Activated CD4-positive, alpha-beta T cell treated with anti-CD3 and anti-CD28 coated beads for 36 hours (primary cell): Measurements from ENCODE around the gene HBEGF. TPM values are rescaled to one million over a fixed set of nuclear protein-coding genes. Genes with fewer than 3 reads are reported as not detected.
A peak's percentile ranks its signal among the peaks of the same experiment; 100 is the strongest.

Source experiments
- ATAC-seq: fragments of 200-7000 bp; cut with Tn5 transposase; one replicate; pipeline ENCODE4 v1.10.0; 2021; ENCODE audit warnings: mild to moderate bottlenecking, moderate library complexity
- CTCF ChIA-PET: fragments of 350-600 bp; sonication (Branson Sonifier 250); formaldehyde crosslinking; loops from one replicate; lab custom pipeline; 2021; ENCODE audit warnings: antibody characterized with exemption; lab: Charles Lee
- POLR2A ChIA-PET: fragments of 350-600 bp; sonication (Branson Sonifier 250); formaldehyde crosslinking; loops from one replicate; lab custom pipeline; 2021; ENCODE audit warnings: antibody characterized with exemption, inconsistent platforms; lab: Charles Lee
- DNase-seq: peaks from one replicate; pipeline ENCODE4 v3.0.0-alpha.2; 2020
- H3K27ac Mint-ChIP-seq: one replicate; pipeline ENCODE4 v1.8.0; 2021; ENCODE audit warnings: mixed read lengths
- H3K27me3 Mint-ChIP-seq: one replicate; pipeline ENCODE4 v1.8.0; 2021; ENCODE audit warnings: mixed read lengths
- H3K36me3 Mint-ChIP-seq: one replicate; pipeline ENCODE4 v1.8.0; 2021; ENCODE audit warnings: low read depth, mixed read lengths
- H3K4me1 Mint-ChIP-seq: one replicate; pipeline ENCODE4 v1.8.0; 2021; ENCODE audit warnings: mixed read lengths
- H3K4me3 Mint-ChIP-seq: one replicate; pipeline ENCODE4 v1.8.0; 2021; ENCODE audit warnings: mild to moderate bottlenecking, moderate library complexity, mixed read lengths
- H3K9me3 Mint-ChIP-seq: one replicate; pipeline ENCODE4 v1.8.0; 2021; ENCODE audit warnings: low read depth, mixed read lengths
- intact Hi-C, 2 experiments: fragments of 100-400 bp; cut with DNase I in 1 of 2; cut with micrococcal nuclease in 1 of 2; formaldehyde crosslinking; loops; one replicate each; pipeline versions ENCODE4 v1.14.2 to v1.15.1; 2022 to 2024; cut with DNase I, micrococcal nuclease
- total RNA-seq, 2 experiments: library from RNA; stranded (reverse); gene quantifications; one replicate each; pipeline ENCODE4 v1.2.3, GENCODE V29; 2021

HBEGF gene, protein sequence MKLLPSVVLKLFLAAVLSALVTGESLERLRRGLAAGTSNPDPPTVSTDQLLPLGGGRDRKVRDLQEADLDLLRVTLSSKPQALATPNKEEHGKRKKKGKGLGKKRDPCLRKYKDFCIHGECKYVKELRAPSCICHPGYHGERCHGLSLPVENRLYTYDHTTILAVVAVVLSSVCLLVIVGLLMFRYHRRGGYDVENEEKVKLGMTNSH
- 10 to 100 TPM; 11.8 to 12.5 TPM for total RNA-seq

DNA sequence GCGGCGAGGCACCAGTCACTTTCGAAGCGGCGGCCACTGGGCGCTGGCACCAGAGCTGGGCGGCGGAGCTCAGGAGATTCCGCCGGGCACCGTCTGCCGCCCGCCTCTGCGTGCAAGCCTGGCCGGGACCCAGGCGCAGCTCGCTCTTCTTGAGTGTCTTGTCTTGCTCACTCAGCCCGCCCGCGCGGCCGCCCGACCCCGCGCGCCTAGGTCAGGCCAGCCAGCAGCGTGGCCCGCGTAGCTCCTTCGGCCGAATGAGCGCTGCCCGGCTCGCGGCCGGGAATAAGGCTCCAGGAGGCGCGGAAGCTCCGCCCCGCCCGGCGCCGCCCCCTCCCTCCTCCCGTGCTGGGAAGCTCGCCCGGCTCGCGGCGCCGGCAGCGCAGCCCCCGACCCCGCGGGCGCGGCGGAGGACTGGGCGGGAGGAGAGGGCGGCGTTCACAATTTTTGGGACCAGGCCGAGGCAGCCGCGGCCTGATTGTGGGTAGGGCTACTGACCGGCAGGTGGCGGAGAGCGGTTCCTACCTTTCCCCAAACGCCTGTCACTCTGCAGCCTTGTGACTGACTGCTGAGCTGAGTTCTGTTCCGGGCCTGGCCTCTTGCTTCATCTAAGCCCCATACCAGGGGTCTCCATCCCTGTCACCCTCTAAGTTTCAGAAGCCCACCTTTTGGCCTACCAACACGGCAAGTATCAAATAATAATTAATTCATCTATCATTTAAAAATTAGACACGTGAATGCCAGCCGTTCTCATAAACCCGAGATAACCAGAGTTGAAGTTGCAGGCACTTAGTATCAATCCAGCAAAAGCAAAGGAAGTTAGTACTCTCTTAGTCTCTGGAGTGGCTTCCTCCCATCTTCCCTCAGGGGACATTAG lies at the start of gene HBEGF:
TSS of gene HBEGF (minus strand) at position 256 of the 874 bp plus-strand sequence. CDS start 275 bp downstream, outside the sequence.
- Mint-ChIP-seq H3K4me1 (peaks cover 44% of the 10 kb centered on the region), H3K27me3 (peaks cover 2% of the 10 kb centered on the region), H3K4me3 (peak within 1 kb of the TSS; percentile 80), H3K36me3 (peaks cover 20% of the 10 kb centered on the region), H3K9me3 (no peaks in the 10 kb centered on the region), H3K27ac (no peak within 1 kb of the TSS)
- DNase-seq = peak; percentile 74
- intact Hi-C loops = loop anchor here in 1 of 2 experiments (1.0 to 2.0 kb wide), 2 partner anchors 43 to 172 kb away; partner anchors contain the start of genes CYSTM1 and PFDN1
- POLR2A ChIA-PET = interaction anchor here (0.6 to 0.9 kb wide), 4 partner anchors 56 to 305 kb away, joined by 3 read pairs; no protein-coding TSS in a partner anchor
- CTCF ChIA-PET = interaction anchor here (0.7 to 16.4 kb wide), 18 partner anchors 8 to 1168 kb away, joined by 3 to 616 read pairs (median 3); partner anchors contain the start of gene EIF4EBP3
- ATAC-seq = peak; percentile 46

DNA sequence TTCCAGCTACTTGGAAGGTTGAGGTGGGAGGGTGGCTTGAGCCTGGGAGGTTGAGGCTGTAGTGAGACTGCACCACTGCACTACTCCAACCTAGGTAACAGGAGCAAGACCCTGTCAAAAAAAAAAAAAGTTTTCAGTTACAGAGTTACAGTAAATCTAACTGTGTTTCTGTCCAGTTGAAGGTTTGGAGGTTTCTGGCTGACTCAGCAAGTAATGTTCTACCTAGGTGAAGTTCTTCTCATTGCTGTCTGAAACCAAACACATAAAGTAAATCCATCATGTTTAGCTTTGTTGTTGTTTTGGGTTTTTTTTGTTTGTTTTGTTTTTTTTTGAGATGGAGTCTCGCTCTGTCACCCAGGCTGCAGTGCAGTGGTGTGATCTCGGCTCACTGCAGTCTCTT lies 47.3 kb upstream of the HBEGF start:
- Mint-ChIP-seq H3K36me3 (peaks cover 2% of the 10 kb centered on the region), H3K27me3 (no peaks in the 10 kb centered on the region), H3K4me1 (no peaks in the 10 kb centered on the region), H3K27ac (no peak overlapping the region), H3K9me3 (no peaks in the 10 kb centered on the region), H3K4me3 (no peak overlapping the region)
- ChIA-PET CTCF (interaction anchor here (0.7 to 1.5 kb wide), 4 partner anchors 13 to 1093 kb away, joined by 3 to 4 read pairs (median 4); no protein-coding TSS in a partner anchor), POLR2A (no interaction called here)
- DNase-seq (no peak), ATAC-seq (no peak)
- intact Hi-C loops = no loop called here

DNA sequence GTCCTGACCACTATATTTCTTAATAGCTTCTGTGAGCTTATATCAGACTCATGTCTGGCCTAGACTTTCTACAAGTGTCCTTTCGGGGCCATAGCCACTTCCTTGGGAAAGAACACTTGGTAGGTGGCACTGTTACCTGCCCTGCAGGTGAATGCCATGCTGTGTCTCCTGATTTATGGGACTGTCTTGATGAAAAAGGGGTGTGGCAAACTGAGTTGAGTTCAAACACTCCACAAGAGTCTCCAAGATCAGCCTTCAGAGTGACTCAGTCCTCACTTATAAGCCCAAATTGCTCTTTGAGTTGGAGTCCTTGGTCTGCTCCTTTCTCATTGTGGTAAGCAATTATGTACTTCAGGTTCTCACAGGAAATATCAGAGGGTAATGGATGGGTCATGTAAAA lies 45.3 kb upstream of the HBEGF start:
- CTCF ChIA-PET = interaction anchor here (1.3 to 1.5 kb wide), 2 partner anchors 9 kb away, joined by 4 to 6 read pairs; partner anchors contain the start of gene ANKHD1
- H3K4me1 Mint-ChIP-seq = no peaks in the 10 kb centered on the region
- DNase-seq = no peak
- H3K4me3 Mint-ChIP-seq = no peak overlapping the region
- H3K36me3 Mint-ChIP-seq = peaks cover 2% of the 10 kb centered on the region
- POLR2A ChIA-PET = no interaction called here
- H3K27ac Mint-ChIP-seq = no peak overlapping the region
- no peak for ATAC-seq
- H3K27me3 Mint-ChIP-seq = no peaks in the 10 kb centered on the region
- intact Hi-C loops = no loop called here
- H3K9me3 Mint-ChIP-seq = no peaks in the 10 kb centered on the region

DNA sequence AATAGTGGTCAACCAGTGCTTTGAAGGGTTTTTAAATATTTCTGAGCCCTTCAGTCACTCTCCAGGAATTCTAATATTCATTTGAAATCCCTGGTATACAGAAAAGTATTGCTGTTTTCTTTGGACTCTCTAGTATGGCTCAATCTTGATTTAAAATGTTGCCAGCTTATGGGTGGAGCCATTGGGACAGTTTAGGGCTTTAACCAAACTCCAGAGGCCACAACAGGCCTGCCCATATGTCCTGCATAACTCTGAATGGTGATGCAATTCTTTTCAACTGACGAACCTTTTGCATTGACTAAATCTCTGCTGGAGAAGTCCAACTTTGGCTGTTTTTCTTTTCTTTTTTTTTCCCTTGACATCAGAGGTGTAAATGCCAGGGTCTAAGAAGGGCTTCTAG lies 44.9 kb upstream of the HBEGF start:
- peaks cover 2% of the 10 kb centered on the region for H3K36me3 Mint-ChIP-seq
- ChIA-PET POLR2A (no interaction called here), CTCF (interaction anchor here (1.3 to 1.5 kb wide), 2 partner anchors 9 to 10 kb away, joined by 4 to 6 read pairs; partner anchors contain the start of gene ANKHD1)
- no peak overlapping the region for H3K4me3 Mint-ChIP-seq
- intact Hi-C loops = no loop called here
- no peaks in the 10 kb centered on the region for H3K9me3 Mint-ChIP-seq
- H3K4me1 Mint-ChIP-seq = no peaks in the 10 kb centered on the region
- DNase-seq (no peak), ATAC-seq (no peak)
- H3K27ac Mint-ChIP-seq = no peak overlapping the region
- no peaks in the 10 kb centered on the region for H3K27me3 Mint-ChIP-seq

DNA sequence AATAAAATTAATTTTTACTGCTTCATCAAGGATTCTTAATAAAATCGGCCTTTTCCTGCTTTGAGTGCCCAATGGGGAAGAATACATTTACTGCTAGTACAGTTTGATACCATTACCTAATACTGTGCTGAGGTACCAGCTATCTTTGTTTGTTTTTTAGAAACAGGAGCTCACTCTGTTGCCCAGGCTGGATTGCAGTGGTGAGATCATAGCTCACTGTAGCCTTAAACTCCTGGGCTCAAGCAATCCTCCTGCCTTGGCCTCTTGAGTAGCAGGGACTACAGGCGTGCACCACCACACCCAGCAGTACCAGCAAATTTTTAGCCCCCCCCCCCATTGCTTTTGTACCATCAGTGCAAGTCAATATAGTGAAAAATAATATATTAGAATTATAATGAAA lies 41.6 kb upstream of the HBEGF start:
- Mint-ChIP-seq H3K36me3 (peaks cover 2% of the 10 kb centered on the region), H3K4me1 (peaks cover 3% of the 10 kb centered on the region), H3K9me3 (no peaks in the 10 kb centered on the region), H3K4me3 (no peak overlapping the region), H3K27me3 (no peaks in the 10 kb centered on the region), H3K27ac (no peak overlapping the region)
- POLR2A ChIA-PET = no interaction called here
- no peak for ATAC-seq
- DNase-seq = no peak
- CTCF ChIA-PET = interaction anchor here (0.6 to 1.8 kb wide), 5 partner anchors 15 to 247 kb away, joined by 3 to 7 read pairs (median 4); no protein-coding TSS in a partner anchor
- intact Hi-C loops = no loop called here

DNA sequence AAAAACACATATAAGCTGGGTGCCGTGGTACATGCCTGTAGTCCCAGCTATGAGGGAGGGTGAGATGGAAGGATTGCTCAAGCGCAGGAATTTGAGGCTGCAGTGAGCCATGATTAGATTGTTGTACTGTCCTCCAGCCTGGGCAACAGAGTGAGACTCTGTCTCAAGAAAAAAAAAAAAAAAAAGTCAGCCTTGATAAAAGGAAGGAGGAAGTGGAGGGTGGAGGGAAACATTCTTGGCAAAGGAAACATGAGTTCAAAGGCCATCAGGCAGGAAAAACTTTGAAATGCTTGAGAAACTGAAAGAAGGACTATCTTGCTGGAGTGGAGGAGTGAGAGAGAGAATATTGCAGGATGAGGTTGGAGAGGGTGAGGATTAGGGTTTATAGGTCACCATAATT lies 36.9 kb upstream of the HBEGF start:
- Mint-ChIP-seq H3K9me3 (no peaks in the 10 kb centered on the region), H3K27ac (no peak overlapping the region), H3K27me3 (no peaks in the 10 kb centered on the region), H3K4me1 (peaks cover 14% of the 10 kb centered on the region), H3K36me3 (no peaks in the 10 kb centered on the region), H3K4me3 (no peak overlapping the region)
- intact Hi-C loops = no loop called here
- ChIA-PET CTCF (interaction anchor here (3.4 kb wide), 1 partner anchor 11 kb away, joined by 16 read pairs; no protein-coding TSS in a partner anchor), POLR2A (no interaction called here)
- ATAC-seq = no peak
- DNase-seq = no peak

DNA sequence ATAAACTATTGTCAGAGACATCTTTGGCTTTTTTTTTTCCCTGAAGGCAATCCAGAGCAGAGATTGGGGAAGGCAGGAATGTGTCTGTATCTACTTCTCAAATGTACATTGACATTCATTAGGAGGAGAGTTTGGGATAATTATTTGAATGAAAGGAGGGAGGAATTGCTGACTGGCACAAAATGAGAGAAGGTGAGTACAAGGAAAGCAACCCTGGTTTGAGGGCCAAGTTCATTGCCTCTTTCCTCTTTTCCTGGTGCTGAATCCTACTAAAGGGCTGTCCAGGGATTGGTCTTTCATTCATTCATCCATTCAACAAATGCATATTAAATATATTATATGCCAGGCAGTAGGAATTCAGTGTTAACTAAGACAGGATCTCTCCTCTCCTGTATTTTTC lies 36.5 kb upstream of the HBEGF start:
- Mint-ChIP-seq H3K4me1 (peaks cover 14% of the 10 kb centered on the region), H3K9me3 (no peaks in the 10 kb centered on the region), H3K4me3 (no peak overlapping the region), H3K27ac (no peak overlapping the region), H3K36me3 (no peaks in the 10 kb centered on the region), H3K27me3 (no peaks in the 10 kb centered on the region)
- POLR2A ChIA-PET = no interaction called here
- no peak for ATAC-seq
- DNase-seq = no peak
- CTCF ChIA-PET = interaction anchor here (0.6 to 2.2 kb wide), 5 partner anchors 9 to 139 kb away, joined by 3 to 19 read pairs (median 4); no protein-coding TSS in a partner anchor
- intact Hi-C loops = no loop called here

DNA sequence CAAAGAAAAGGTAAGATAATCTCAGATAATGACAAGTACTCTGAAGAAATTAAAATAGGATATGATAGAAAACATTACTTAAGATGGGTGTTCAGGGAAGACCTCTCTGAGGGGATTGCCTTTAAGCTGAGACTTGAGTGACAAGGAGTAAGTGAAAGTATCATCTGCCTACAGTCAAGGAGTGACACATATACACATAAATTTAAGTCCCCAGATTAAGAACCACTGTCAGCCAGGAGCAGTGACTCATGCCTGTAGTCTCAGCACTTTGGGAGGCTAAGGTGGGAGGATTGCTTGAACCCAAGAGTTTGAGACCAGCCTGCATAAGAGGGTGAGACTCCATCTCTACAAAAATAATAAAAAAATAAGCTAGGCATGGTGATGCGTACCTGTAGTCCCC lies 35.6 kb upstream of the HBEGF start:
- H3K36me3 Mint-ChIP-seq = no peaks in the 10 kb centered on the region
- ATAC-seq (peak; percentile 100), DNase-seq (peak; percentile 54)
- POLR2A ChIA-PET = interaction anchor here (0.6 kb wide), 2 partner anchors 91 to 259 kb away, joined by 3 to 4 read pairs; no protein-coding TSS in a partner anchor
- peaks cover 14% of the 10 kb centered on the region for H3K4me1 Mint-ChIP-seq
- H3K27me3 Mint-ChIP-seq = no peaks in the 10 kb centered on the region
- intact Hi-C loops = no loop called here
- H3K9me3 Mint-ChIP-seq = no peaks in the 10 kb centered on the region
- no peak overlapping the region for H3K27ac Mint-ChIP-seq
- CTCF ChIA-PET = interaction anchor here (0.6 to 2.2 kb wide), 7 partner anchors 9 to 142 kb away, joined by 3 to 19 read pairs (median 4); no protein-coding TSS in a partner anchor
- no peak overlapping the region for H3K4me3 Mint-ChIP-seq

DNA sequence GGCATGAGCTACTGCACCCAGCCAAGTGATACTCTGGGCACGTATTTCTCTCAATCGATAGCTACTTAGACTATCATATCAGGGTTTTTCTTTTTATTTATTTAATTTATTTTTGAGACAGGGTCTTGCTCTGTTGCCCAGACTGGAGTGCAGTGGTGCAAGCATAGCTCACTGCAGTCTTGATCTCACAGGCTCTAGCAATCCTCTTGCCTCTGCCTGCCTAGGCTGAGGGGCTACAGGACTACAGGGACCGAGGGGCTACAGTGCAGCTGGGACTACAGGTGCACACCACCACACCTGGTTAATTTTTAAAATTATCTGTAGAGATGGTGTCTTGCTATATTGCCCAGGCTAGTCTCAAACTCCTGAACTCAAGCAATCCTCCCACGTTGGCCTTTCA lies 34.9 kb upstream of the HBEGF start:
- intact Hi-C loops = no loop called here
- Mint-ChIP-seq H3K27me3 (no peaks in the 10 kb centered on the region), H3K4me1 (peaks cover 14% of the 10 kb centered on the region), H3K9me3 (no peaks in the 10 kb centered on the region), H3K27ac (no peak overlapping the region), H3K36me3 (no peaks in the 10 kb centered on the region), H3K4me3 (no peak overlapping the region)
- DNase-seq = no peak
- ChIA-PET CTCF (interaction anchor here (0.6 to 2.2 kb wide), 6 partner anchors 8 to 137 kb away, joined by 3 to 19 read pairs (median 4); no protein-coding TSS in a partner anchor), POLR2A (no interaction called here)
- ATAC-seq = no peak

DNA sequence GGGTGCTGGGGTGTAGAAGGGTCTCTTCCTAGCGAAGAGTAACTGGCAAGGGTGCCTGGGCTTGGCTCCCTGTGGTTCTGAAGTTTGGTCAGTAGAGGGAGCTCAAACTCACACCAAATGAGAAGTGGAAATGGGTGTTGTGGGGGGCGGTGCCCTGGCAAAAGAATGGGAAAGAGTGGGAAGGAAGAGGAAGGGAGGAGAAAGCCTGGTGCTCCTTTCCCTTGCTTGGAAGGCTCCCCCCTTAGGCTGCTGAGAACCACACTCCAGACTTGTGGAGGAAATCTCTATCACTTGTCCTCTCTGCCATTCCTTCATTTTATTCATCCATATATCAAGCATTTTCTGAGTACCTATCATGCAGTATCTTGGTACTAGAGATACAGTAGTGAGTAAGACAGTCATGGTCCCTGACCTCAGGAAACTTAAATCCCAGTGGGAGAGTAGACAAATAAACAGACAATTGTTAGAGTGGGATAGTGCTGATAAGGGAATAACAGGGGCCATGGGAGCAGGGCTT lies 26.6 kb upstream of the HBEGF start:
- Mint-ChIP-seq H3K27me3 (no peaks in the 10 kb centered on the region), H3K27ac (no peak overlapping the region), H3K9me3 (no peaks in the 10 kb centered on the region), H3K4me3 (no peak overlapping the region), H3K4me1 (no peaks in the 10 kb centered on the region), H3K36me3 (no peaks in the 10 kb centered on the region)
- intact Hi-C loops = loop anchor here (1.0 to 5.0 kb wide), 3 partner anchors 262 to 347 kb away; partner anchors contain the start of gene TMCO6 (in 1 of the 2)
- POLR2A ChIA-PET = no interaction called here
- ATAC-seq (peak; percentile 73), DNase-seq (peak; percentile 60)
- CTCF ChIA-PET = interaction anchor here (0.6 to 3.1 kb wide), 36 partner anchors 9 to 350 kb away, joined by 3 to 20 read pairs (median 4); partner anchors contain the start of genes HBEGF, IK, NDUFA2 and SLC4A9
